Measurements from ENCODE around the gene C1orf35. TPM values are rescaled to one million over a fixed set of nuclear protein-coding genes. Genes with fewer than 3 reads are reported as not detected.

The C1orf35 gene
- total and polyA plus RNA-seq, 9 of the 15 experiments (the other 6 are each of a cell fraction or from before 2014, with no cell fraction given), result 3.2 to 48.7 (median 12.5) TPM

DNA sequence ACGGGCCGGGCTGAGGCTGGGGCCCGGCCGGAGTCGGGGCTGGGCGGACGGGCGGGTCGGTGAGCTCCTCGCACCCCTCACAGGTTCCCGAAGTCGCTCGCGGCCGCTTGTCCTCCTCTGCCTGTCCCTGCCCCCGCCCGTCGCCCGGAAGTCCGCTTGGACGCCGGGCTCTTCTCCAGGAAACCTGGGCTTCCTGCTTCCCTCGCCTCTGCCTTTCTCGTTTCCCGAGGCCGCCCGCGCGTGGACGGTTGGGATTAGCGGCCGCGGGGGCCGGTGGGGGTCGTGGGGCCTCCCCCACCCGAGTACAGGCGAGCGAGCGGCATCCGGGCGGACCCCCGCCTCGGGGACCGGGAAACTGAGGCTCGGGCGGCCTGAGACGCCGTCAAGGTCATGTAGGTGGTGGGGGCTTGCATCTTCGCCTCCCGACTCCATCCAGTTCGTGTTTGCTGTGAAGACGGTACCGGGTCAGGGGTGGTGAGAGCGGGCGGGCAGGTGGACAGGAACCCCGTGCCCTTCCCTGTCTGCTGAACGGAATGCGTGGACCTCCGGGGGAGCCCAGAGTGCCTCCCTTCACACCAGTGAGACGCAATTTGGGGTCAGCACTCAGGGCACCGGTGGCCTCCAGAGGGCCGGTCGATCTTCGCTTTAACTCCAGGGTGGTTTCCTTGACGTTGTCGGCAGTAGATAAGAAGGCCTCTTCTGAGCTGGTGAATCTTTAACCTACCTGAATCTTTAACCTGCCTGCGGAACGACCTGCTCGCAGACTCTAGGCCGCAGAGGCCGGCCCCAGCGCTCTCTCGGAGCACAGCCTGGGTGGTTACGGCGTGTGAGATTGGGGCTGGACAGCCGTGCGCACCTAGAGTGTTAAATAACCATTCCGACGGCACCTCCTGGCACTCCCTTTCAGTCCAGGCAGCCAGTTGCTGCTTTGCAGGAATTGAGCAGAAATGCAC, 19.9 kb downstream of the C1orf35 start (continued):
- TF ChIP-seq PHF21A (IDR thresholded peaks at IDR 0.05; ENCODE audit: borderline replicate concordance, low read depth) (no peak), SMARCA5 (IDR thresholded peaks at IDR 0.05) (0 out of 2 replicates have a peak, but pooled peaks have one; percentile 13), POLR3G (IDR thresholded peaks at IDR 0.05; ENCODE audit: extremely low read depth, insufficient read length, insufficient replicate concordance) (no peak), PYGO2 (tag; IDR thresholded peaks at IDR 0.05) (no peak), MBD2 (IDR thresholded peaks at IDR 0.05; ENCODE audit: borderline replicate concordance, low read depth) (peak; percentile 7; the same call in 1 of the 2 replicates), POLR2G (IDR thresholded peaks at IDR 0.05; ENCODE audit: low read depth, low read length) (peak; percentile 77), PHB (CRISPR knock-in tag; IDR thresholded peaks at IDR 0.05) (peak; percentile 78; the same call in 1 of the 2 replicates), PPARD (CRISPR knock-in tag; IDR thresholded peaks at IDR 0.05) (no peak), MEF2A (IDR thresholded peaks at IDR 0.05; ENCODE audit: control insufficient read depth, low read depth, low read length) (no peak), KLF6 (CRISPR knock-in tag; IDR thresholded peaks at IDR 0.05; ENCODE audit: borderline replicate concordance) (no peak), TFAM (CRISPR knock-in tag; conservative IDR thresholded peaks at IDR 0.05) (no peak), MAZ (CRISPR knock-in tag; conservative IDR thresholded peaks at IDR 0.05 in 1 of 2, IDR thresholded peaks at IDR 0.05 in 1 of 2) (no peak; a peak in 1 of 4 replicates), FOSL1 (tag; conservative IDR thresholded peaks at IDR 0.05) (no peak), NR2C2 (CRISPR knock-in tag; IDR thresholded peaks at IDR 0.05) (peak; percentile 64), NR2C2 (tag; IDR thresholded peaks at IDR 0.05) (peak; percentile 44; the same call in 1 of the 2 replicates)
- TF ChIP-seq, protein P1, sequence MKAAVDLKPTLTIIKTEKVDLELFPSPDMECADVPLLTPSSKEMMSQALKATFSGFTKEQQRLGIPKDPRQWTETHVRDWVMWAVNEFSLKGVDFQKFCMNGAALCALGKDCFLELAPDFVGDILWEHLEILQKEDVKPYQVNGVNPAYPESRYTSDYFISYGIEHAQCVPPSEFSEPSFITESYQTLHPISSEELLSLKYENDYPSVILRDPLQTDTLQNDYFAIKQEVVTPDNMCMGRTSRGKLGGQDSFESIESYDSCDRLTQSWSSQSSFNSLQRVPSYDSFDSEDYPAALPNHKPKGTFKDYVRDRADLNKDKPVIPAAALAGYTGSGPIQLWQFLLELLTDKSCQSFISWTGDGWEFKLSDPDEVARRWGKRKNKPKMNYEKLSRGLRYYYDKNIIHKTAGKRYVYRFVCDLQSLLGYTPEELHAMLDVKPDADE (conservative IDR thresholded peaks at IDR 0.05; ENCODE audit: control insufficient read depth, low read depth, low read length), result 0 out of 2 replicates have a peak, but pooled peaks have one; percentile 67
- TF ChIP-seq, protein P2, sequence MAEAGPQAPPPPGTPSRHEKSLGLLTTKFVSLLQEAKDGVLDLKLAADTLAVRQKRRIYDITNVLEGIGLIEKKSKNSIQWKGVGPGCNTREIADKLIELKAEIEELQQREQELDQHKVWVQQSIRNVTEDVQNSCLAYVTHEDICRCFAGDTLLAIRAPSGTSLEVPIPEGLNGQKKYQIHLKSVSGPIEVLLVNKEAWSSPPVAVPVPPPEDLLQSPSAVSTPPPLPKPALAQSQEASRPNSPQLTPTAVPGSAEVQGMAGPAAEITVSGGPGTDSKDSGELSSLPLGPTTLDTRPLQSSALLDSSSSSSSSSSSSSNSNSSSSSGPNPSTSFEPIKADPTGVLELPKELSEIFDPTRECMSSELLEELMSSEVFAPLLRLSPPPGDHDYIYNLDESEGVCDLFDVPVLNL (CRISPR knock-in tag; IDR thresholded peaks at IDR 0.05; ENCODE audit: low read depth), result peak; percentile 33; the same call in 1 of the 2 replicates
- TF ChIP-seq, protein P3, sequence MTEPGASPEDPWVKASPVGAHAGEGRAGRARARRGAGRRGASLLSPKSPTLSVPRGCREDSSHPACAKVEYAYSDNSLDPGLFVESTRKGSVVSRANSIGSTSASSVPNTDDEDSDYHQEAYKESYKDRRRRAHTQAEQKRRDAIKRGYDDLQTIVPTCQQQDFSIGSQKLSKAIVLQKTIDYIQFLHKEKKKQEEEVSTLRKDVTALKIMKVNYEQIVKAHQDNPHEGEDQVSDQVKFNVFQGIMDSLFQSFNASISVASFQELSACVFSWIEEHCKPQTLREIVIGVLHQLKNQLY (CRISPR knock-in tag; conservative IDR thresholded peaks at IDR 0.05), result peak; percentile 21 to 49; a peak in 1 of 4 replicates
- TF ChIP-seq, protein P4, sequence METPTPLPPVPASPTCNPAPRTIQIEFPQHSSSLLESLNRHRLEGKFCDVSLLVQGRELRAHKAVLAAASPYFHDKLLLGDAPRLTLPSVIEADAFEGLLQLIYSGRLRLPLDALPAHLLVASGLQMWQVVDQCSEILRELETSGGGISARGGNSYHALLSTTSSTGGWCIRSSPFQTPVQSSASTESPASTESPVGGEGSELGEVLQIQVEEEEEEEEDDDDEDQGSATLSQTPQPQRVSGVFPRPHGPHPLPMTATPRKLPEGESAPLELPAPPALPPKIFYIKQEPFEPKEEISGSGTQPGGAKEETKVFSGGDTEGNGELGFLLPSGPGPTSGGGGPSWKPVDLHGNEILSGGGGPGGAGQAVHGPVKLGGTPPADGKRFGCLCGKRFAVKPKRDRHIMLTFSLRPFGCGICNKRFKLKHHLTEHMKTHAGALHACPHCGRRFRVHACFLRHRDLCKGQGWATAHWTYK (CRISPR knock-in tag; IDR thresholded peaks at IDR 0.05), result 0 out of 2 replicates have a peak, but pooled peaks have one; percentile 67
- TF ChIP-seq, protein P5, sequence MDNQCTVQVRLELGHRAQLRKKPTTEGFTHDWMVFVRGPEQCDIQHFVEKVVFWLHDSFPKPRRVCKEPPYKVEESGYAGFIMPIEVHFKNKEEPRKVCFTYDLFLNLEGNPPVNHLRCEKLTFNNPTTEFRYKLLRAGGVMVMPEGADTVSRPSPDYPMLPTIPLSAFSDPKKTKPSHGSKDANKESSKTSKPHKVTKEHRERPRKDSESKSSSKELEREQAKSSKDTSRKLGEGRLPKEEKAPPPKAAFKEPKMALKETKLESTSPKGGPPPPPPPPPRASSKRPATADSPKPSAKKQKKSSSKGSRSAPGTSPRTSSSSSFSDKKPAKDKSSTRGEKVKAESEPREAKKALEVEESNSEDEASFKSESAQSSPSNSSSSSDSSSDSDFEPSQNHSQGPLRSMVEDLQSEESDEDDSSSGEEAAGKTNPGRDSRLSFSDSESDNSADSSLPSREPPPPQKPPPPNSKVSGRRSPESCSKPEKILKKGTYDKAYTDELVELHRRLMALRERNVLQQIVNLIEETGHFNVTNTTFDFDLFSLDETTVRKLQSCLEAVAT (IDR thresholded peaks at IDR 0.05), result peak in 1 of 2 experiments; percentile 59; a peak in 1 of 4 replicates
